GM12872 (cell line): Measurements from ENCODE around the gene IFFO2.

Experiments
- TF ChIP-seq, protein P1 (sequence below): IDR thresholded peaks from 3 replicates; pipeline ENCODE4 v1.5.1; 2011; ENCODE audit warnings: low read depth, mild to moderate bottlenecking, low read length, moderate library complexity; ENCODE audit not compliant: insufficient read depth

Gene IFFO2

DNA sequence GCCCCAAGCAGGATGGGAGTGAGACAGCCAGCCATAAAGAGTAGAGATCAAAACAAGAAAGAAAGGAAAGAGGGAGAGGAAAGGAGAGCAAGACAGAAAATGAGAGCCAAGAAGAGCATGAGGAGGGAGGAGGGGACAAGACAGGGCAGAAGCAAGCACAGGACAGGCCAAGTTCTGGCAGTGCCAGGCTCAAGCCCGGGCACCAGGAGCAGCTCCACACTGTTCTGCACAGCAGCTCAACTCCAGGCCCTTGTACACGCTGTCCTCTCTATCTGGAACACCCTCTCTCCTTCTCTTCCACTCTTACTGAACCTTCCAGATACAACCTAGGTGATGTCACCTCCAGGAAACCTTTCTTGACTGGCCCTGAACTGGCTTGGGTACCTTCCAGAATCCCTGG is 11.7 kb downstream of the IFFO2 start:
- TF ChIP-seq, protein P1, sequence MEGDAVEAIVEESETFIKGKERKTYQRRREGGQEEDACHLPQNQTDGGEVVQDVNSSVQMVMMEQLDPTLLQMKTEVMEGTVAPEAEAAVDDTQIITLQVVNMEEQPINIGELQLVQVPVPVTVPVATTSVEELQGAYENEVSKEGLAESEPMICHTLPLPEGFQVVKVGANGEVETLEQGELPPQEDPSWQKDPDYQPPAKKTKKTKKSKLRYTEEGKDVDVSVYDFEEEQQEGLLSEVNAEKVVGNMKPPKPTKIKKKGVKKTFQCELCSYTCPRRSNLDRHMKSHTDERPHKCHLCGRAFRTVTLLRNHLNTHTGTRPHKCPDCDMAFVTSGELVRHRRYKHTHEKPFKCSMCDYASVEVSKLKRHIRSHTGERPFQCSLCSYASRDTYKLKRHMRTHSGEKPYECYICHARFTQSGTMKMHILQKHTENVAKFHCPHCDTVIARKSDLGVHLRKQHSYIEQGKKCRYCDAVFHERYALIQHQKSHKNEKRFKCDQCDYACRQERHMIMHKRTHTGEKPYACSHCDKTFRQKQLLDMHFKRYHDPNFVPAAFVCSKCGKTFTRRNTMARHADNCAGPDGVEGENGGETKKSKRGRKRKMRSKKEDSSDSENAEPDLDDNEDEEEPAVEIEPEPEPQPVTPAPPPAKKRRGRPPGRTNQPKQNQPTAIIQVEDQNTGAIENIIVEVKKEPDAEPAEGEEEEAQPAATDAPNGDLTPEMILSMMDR, result no peak

DNA sequence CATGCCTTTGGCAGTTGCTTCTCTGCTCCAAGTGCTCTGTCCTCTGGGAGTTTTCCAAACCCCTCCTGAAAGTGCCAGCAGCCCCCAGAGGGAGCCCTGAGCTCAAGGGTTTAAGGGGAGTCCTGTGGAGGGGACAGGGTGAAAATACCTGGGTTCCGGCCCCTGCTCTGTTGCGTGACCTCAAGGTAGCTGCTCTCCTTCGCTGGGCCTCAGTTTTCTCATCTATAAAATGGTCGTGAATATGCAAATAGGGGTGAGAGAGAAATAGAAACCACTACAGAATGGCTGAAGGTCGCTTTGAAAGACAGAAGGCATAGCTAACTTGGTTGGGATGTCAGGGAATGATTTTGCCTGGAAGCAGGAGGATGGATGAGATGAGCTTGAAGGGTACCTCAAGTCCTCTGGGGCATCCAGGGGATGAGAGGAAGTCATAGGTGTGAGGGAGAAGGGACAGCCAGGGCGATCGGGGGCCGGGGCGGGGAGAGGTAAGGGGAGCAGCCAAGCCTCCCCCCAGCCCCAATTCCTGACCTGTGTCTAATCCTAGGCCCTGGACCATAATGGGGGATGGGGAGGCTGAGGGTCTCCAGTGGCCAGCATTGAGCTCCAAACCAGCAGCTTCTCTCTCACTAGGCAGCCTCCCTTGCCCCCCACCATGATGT is 12.4 kb downstream of the IFFO2 start:
- TF ChIP-seq, protein P1, result no peak

DNA sequence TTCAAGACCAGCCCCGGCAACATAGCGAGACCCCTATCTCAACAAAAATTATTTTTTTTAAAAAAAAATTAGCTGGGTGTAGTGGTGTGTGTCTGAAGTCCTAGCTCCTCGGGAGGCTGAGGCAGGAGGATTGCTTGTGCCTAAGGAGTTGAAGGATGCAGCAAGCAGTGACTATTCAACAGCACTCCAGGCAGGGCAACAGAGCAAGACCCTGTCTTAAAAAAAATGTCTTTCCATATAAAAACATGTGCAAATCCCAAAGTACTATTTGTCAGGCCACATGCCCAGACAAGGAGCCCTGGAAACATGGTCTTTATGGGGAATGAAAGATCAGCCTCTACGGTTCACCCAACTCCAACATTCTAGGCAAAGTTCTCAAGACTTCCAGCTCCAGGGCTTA is 13.3 kb downstream of the IFFO2 start:
- TF ChIP-seq, protein P1, result no peak

DNA sequence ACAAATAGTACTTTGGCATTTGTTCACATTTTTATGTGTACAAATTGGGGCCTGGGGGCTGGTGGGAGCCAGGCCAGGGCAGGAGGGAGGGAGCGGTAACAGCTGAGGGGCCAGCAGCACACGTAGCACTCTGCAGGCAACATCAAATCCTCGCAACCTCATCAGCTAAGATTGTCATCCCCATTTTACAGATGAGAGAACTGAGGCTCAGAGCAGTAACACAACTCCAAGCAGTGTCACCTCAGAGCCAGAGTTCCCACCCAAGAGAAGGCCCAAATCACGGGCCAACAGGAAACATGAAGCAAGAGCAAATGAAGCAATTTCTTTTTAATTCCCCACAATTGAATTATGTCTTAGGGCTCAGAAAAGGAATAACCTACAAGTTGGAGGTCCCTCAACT is 14.1 kb downstream of the IFFO2 start:
- TF ChIP-seq, protein P1, result no peak

DNA sequence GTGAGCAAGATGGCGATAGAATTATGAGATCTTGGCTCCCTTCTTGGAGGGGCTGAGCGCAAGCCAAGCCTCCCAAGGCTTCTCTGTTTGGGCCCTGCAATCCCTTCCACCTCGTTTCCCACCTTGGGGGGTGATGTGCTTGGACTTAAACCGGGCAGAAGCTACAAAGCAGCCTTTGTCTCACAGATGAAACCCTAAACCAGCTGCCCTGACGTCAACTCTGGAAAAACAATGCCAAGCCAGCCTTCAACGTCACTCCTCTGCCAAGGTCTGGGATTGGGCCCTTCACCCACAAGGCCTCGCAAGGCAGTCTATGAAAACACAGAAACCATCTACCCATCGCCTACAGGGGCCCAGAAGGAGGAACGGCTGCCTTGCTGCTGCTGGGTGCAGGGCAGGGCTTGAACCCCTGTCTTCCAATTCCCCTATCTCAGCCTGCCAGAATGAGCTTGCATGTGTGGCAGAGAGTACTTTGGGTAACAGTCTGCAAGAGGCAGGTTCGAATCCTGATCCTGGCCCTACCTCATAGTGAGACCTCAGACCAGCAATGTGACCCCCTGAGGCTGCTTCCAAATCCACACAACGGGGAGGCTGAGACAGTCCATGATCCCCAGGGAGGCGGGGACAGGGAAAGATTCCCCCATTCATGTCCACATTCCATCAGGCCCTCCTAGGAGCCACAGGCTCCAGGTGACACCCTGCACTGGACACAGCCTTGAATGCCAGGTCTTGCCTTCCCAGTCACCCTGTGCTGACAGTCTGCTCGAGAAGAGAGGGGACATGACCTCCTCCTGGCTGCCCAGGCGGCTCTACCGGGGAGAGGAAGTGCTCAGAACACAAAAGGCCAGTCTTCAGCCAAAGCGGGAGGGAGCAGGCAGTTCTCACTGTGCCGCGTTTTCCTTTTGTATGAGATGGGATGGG is 15.0 kb downstream of the IFFO2 start:
- TF ChIP-seq, protein P1, result no peak

DNA sequence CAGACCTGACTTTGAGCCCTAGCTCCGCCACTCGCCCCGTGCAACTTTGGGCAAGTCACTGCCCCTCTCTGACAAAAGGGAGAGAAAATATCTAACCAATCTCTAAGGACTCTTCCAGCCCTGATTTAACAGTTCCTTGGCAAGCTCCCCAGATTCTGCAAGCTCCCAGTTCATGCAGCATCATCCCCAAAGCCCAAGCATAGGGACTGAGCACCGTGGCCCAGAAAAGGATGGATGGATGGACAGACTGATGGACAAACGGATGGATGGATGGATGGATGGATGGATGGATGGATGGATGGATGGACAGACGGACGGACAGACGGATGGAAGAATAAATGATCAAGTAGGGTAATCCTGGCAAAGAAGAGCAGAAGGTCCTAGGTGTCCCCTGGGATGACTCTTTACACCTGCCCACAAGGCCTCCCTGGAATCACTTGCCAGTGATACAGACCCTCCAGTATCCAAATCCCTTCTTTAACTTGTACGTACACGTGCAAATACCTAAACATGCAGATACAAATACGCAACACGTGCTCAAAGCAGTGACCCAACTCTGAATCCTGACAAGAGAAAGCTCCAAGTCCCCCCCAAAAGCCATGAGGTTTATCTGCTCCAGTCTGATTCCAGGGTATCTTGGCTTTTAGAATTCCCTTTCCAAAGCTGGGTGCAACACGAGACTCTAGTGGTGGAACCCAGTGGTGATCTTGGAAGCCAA is 16.0 kb downstream of the IFFO2 start:
- TF ChIP-seq, protein P1, result no peak

DNA sequence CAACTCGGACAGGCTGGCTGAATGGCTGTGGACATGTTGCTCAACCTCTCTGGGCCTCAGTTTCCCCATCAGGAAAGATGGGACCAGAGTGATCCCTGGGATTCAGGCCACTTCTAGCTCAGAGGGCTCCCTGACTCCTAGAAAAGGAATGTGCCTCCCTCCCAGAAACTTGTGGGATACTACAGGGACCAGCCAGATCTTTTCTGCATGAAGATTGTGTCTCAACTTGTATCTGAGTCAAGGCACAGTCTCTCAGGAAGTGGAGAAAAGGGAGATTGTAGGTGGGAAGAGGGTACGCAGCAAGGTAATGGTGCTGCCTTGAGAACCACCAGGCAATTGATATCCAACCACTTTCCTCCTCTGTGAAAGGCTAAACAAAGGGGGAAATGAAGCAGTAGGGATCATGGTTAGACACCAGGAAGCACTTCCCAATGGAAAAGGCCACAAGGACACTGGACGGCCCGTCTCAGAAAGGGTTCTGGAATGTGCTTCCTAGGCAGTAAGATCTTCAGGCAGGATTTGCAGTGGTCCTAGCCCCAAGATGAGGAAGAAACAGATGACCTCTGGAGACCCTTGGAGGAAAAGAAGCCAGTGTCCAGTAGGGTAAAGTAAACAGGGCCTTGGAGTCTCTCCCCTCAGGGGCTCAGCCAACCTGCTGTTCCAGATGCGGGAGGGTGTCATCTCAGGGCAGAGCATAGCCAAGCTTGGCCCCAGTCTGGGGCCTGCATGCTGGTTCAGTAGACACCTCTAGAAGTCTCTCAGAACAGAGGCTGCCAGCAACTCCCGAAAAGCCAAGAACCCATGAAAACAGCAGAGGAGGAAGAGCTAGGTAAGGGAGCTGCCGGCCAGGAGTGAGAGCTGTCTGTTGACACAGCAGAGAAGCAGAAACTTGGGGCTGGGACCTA is 16.8 kb downstream of the IFFO2 start:
- TF ChIP-seq, protein P1, result no peak
